ENCODE data around the gene GLOD4.
"Not testable (repeated sequence)": the region's sequence is repeated elsewhere in the genome, so short reads cannot be mapped to it uniquely, and the experiment has no call there.

GLOD4 gene

DNA sequence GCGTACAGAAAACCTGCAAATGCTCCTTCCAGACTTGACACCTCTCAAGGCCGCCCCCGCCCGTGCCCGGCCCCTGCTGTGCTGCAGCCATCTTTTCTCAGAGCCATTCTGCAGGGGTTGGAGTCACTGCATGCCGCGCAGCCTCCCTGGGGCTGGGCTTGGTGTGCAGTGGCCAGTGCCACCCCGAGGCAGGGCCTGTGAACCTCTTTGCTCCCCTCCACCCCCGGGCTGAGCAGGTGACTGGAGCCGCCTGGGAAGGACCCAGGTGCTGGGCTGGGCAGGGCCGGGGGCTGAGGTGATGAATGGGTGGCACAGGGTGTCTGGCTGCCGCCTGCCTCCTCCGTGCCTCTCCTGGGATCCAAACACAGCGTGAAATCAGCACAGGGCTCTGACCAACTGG, 20.4 kb upstream of the GLOD4 start:
- no peak for DNase-seq

DNA sequence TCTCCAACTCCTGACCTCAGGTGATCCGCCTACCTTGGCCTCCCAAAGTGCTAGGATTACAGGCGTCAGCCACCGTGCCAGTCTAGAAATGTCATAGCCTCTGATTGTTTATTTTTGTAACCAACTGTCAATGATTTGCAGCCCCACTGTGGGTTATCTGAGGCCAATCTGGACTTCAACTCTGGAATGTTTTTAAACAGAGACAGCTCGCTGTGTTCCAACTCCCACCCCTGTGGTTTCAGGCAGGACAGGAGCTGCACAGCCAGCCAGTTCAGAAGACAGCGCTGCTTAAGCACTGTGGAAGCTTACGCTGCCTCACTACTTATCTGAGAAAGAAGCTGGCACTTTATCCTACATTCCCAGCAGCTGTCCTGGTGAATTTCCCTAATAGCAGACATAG, 19.6 kb upstream of the GLOD4 start:
- no peak for DNase-seq

DNA sequence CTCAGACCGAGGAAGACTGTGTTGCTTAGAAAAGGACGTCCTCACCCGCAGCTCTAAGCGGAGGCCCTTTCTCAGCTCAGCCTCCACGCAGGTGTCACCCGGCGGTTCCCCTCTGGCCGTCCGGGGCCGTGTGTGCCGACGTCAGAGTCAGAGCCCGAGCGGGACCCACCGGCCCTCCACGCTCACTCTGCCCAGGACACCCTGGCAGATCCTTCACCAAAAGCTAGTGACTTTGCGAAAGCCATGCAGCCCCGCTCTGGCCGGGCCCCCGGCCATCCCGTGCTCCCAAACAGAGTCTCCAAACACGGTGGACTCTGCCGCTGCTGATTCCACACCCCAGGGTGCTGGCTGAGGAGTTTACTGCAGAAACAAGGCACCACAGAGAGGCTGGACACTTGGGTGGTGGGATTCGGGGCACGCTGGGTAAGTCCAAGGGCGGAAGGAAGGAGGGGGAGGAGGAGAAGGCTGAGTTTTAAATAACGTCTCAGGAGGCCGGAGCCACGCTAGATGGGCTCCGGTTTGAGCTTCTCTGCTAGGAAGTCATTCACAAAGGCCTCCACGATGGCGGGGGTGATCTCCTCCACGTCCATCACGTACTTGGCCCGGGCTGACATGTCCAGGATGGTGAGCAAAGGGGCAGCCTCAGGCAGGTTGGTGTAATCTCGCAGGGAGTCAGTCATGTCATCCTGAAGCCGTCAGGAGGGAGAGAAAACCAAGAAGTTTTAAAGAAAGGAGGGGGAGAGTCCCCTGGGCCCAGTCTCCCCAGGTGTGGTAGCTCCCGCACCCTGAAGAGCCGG, 18.6 kb upstream of the GLOD4 start:
- no peak for DNase-seq

DNA sequence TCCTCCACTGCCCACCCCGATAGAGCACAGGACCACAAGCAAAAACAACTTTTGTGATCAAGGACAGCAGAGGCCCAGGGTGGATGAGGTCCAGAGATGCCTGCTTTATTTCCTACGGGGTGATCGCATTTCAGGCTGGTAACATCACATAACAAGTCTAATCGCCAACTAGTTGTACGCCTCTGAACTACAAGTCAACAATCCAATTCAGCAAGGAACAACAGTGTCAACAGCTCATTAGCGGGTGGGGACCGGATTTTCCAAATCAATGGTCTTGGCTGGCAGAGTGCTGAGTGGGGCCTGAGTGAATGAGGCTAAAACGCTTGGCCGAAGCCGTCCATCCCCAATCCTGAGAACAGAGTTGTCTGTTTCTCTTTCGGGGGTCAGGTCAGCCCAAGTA, 17.2 kb upstream of the GLOD4 start:
- DNase-seq = no peak

DNA sequence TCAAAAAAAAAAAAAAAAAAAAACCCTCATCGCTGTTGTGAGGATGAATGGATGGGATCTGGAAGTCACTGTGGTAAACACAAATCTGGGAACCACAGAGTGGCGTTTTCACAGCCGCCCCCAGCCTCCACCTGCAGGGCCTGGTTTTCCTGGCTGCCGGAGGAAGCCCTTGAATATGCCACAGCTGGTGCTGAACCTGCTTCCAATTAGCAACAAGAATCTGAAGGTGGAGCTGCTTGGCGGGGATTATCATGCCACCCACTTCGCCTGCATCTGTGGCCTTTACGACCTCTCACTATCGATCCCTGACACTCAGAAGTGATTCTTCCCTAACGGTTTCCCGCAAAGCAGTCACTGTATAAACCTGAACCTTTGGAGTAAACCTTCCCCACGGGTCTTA, 16.2 kb upstream of the GLOD4 start:
- DNase-seq = no peak

DNA sequence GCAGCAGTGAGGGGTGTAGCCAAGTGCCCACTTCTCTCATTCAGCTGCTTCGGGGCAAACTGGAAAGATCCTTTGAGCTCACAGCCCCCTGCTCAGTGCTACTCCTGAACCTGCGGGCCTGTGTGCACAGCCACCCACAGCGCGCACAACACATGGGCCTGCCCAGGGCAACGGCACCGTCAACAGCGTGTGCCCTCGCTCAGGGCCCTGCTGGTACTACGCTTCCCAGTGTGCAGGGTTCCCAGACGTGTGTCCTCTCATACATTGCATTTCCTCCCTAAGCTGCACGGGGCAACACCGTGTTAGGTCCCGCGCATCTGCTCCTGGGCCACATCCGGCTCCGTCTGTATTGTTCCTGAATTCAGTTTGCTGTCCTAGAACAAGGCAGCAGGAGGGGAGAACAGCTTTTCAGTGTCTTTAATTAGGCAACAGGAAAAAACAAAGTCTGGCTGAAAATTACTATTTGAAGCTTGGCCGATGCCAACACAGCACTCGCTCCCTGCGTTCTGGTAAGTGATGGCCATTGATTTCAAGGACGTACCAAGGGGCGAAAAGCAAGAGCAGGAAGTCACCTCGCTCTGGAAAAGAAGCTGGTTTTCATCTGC, 15.3 kb upstream of the GLOD4 start:
- no peak for DNase-seq

DNA sequence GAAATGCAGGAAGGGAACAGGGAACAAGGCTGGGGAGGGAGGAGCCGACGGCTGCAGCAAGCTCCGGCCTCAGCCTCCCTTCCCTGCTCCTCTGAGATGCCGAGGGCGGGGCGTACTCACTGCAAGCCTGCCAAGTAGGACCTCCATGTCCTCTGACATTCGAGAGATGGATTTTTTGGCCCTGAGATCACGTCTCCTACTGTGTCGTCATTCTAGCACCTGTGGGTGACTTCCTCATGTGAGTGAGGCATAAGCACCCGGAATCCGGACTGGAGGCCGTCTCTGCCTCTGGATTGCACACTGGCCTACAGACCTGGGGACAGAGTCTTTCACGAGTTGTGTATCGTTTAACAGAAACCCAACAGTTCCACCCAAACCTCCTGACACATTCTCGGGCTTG, 14.5 kb upstream of the GLOD4 start:
- DNase-seq = no peak

DNA sequence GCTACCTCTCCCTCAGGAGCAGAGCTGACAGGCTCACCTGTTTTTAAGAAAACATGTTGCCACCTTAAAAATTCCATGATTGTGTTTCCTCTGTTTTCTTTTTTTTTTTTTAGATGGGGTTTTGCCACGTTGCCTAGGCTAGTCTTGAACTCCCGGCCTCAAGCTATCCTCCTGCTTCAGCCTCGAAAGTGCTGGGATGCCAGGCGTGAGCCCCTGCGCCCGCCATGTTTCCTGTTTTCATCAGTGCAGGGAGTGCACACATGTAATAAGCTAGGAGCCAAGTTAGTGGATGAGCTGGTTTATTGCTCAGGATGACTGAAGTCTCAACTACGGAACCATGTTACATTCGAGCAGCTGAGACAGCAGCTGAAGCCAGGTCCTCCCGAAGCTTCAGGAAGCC, 13.6 kb upstream of the GLOD4 start:
- DNase-seq = no peak

DNA sequence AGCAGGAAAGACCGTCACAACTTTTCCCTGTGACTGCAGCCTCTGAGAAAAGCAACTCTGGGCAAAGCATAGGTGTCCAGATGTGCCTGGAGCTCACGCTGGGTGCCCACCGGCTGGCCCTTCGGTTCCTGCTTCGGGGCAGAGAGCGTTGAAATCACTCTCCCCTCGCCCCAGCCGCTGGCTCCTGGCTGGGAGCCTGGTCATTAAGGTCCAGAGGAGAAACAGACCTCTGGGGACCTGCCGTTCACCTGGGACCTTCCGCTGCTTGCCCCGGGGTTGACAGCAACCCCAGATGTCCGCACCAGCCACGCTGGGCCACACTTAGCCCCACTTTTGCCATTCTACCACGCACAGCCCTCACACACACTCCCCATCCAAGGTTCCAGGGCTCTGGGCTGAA, 13.2 kb upstream of the GLOD4 start:
- no peak for DNase-seq

DNA sequence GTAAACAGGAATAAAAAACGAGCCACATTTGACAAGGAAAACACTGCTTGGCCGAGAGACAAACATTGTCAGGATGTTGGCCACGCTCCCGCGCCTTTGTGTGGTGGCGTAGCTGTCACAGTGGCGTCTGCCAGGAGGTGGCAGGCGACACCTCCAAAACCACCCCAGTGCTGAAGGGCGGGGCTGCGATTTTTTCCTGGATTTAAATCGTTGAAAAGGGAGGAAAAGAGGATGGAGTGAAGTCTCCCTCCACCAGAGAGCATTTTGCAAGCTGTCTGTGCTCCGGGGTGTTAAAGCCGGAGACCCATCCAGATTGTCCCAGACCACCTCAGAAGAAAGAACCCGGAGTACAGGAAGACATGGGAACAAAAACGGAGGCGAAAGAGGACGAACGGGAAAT, 12.8 kb upstream of the GLOD4 start:
- DNase-seq = peak; percentile 43

DNA sequence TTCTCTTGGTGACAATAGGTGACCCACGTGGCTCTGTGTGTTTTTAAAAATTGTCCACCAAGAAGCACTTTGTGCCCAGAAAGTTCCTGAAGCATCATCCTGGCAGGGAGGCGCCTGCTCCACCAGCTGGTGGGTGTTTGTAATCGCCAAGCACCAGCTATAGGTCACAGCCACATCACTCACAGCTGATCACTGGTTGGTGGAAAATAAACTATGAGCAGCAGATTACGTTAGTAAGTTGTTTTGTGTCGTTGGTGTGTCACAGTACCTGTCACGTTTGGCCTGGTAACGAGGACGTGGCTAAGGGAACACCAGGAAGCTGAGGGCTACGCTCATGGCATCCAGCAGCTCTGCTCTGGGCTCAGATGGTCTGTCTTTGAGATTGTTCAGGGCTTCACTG, 10.2 kb upstream of the GLOD4 start:
- no peak for DNase-seq

DNA sequence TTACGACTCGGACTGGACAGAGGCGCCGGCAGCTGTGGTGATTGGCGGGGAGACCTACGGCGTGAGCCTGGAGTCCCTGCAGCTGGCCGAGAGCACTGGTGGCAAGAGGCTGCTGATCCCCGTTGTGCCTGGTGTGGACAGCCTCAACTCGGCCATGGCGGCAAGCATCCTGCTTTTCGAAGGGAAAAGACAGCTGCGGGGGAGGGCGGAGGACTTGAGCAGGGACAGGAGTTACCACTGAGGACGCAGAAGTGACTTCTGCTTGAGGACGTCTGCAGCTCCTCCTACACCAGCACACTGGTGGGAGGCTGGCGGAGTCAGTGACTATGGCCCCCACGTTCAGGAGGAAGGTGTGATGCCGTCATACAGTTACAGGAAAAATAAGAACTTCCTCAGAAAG, 9.7 kb upstream of the GLOD4 start:
- no peak for DNase-seq

DNA sequence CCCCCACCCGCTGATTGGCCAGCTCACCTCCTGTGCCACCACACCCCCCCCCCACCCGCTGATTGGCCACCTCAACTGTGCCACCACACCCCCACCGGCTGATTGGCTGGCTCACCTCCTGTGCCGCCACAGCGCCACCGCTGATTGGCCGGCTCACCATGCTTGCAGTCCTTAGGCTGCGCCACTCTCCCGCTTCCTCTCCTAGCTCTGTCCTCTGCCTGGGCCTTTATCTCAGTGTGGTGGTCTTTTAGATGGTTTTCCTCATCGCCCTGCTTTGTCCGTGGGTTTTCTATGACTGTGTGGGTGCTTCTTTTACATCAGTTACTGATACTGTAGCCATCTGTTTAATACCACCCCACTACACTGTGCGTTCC, 8.8 kb upstream of the GLOD4 start:
- not testable (repeated sequence) for DNase-seq

DNA sequence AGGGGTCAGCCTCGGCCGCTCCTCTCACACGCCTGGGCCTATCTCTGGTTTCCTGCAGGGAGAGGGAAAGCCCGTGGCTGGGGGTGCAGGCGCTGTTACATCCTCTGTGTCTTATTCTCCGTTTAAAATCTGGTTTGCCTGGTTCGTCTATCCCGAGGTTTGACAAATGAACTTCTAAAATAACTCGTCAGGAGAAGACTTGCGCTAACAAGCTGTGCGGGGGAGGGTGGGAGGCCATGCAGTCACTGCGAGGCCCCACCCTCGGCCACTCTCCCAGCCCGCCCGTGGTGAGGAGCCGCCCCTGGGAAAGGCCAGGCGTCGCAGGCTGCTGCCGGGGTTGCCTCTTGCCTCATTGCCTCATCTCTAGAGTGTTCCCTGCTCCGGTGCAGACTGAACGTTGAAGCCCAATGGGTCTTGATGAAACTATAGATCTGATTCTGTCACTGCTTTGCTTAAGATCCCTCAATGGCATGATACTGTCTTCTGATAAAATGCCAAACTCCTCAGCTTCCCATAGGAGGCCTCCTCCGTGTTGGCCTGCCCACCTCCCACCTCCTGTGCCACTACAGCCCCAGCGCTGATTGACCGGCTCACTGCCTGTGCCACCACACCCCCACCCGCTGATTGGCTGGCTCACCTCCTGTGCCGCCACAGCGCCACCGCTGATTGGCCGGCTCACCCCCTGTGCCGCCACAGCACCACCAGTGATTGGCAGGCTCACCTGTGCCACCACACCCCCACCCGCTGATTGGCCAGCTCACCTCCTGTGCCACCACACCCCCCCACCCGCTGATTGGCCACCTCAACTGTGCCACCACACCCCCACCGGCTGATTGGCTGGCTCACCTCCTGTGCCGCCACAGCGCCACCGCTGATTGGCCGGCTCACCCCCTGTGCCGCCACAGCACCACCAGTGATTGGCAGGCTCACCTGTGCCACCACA, 8.1 kb upstream of the GLOD4 start:
- not testable (repeated sequence) for DNase-seq

DNA sequence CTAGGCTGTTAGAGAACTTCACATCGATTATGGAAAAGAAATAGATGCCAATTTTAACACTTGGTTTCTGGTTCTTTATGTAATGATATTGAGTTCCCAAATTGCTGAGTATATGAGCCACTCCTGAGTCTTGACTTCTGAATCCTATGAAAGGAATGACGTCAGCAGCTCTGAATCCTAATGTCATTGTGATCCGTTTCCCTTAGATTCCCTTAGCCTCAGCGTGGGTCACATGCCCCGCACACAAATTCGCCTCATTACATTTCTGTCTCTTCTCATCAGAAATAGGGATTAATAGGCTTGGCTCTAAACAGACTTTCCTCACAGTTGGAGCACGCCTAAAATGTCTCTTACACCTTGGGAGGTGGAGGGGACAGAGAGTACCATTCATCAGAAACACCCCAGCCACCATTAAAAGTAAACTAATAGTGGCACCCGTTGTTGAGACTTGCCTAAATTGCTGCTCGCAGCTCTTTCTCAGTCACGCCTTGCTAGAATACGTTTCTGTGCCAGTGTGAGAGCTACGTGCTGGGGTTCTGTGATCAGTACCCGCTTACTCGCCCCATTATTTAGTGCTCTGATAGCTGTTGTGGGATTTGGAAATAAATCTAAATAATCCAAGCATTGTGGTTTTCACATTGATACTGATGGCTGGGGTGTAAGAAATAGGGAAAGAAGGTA, 7.2 kb upstream of the GLOD4 start:
- DNase-seq = no peak

DNA sequence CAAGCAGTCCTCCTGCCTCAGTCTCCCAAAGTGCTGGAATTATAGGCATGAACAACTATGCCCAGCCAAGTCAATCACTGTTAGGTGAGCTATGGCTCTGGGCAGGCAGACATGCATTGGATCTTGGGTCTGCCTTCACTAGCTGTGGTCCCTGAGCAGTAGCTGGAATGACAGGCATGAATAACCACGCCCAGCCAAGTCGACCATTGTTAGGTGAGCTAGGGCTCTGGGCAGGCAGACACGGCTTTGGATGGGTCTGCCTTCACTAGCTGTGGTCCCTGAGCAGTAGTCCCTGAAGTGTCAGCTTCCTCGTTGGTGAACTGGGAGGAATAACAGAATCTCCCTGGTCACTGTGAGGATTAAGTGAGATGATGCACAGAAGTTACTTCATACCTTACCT, 6.5 kb upstream of the GLOD4 start:
- DNase-seq = no peak

DNA sequence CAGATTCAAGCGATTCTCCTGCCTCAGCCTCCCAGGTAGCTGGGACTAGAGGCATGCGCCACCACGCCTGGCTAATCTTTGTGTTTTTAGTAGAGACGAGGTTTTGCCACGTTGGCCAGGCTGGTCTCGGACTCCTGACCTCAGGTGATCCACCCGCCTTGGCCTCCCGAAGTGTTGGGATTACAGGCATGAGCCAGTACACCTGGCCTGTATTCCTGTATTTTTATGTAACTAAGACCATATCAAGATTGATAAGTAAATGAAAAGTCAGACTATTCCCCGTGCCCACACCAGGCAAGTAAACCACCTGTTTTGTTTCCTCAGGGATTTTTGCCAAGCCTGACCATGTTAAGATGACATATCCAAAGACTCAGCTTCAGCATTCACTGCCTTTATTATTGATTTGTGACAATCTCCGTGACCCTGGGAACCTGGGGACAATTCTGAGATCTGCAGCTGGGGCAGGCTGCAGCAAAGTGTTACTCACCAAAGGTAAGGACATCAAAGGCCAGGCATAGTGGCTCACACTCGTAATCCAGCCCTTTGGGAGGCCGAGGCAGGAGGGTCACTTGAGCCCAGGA, 5.7 kb upstream of the GLOD4 start:
- DNase-seq = no peak

DNA sequence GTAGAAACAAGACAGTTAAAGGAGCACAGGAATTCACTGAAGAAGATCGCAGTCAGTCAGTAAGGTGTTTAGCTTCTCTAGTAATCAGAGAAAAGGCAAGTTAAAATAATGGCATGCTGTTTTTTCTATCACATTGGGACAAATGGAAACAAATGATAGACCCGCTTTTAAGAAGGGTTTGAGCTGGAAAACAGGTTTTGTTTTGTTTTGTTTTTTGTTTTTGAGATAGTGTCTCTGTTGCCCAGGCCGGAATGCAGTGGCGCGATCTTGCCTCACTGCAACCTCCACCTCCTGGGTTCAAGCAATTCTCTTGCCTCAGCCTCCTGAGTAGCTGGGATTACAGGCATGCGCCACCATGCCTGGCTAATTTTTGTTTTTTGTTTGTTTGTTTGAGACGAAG, 3.8 kb upstream of the GLOD4 start:
- not testable (repeated sequence) for DNase-seq

DNA sequence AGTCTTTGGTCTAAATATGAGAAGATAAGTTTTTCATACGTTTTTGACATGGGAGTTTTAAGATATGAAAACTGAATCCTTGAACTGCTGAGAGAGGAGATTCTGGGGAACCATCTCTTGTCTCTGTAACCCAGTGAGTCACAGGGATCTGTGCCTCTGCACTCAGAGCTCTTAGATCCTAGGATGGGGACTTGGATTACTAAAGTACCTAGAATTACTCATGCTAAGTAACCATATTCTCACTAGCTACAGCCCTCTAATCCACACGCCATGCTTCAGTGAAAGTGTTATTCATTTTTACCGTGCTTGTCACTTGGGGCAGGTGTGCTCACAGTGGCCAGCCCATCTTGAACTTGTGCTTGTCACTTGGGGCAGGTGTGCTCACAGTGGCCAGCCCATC, 2.1 kb upstream of the GLOD4 start:
- DNase-seq = no peak

DNA sequence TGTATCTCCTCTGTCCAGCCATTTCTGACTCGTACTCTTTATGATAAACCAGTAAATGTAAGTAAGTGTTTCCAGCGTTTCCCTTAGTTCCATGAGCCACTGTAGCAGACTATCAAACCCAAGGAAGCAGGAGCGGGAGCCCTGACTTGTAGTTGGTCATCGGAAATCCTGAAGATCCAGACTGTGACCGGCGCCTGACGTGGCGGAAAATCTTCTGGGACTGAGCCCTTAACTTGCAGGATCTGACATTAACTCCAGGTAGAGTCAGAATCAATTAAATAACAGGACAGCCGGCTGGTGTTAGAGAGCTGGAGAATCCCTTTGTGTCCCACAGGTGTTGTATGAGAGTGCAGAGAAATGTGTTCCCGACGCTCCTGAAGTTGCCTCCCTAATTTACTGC, 4.0 kb downstream of the GLOD4 start:
- no peak for DNase-seq

DNA sequence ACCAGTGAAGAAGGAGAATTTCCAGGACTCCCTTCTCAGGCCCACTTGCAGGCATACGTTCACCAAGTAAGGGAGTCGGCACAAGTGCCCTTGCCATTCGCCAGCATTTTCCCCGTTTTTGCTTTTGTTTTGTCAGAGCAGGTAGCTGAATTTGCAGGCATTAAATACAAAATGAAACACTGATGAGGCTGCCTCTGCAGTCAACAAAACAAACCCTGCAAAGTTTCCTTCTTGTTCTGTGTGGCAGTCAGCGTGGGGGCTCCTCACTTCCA, 7.8 kb downstream of the GLOD4 start:
- DNase-seq = no peak

DNA sequence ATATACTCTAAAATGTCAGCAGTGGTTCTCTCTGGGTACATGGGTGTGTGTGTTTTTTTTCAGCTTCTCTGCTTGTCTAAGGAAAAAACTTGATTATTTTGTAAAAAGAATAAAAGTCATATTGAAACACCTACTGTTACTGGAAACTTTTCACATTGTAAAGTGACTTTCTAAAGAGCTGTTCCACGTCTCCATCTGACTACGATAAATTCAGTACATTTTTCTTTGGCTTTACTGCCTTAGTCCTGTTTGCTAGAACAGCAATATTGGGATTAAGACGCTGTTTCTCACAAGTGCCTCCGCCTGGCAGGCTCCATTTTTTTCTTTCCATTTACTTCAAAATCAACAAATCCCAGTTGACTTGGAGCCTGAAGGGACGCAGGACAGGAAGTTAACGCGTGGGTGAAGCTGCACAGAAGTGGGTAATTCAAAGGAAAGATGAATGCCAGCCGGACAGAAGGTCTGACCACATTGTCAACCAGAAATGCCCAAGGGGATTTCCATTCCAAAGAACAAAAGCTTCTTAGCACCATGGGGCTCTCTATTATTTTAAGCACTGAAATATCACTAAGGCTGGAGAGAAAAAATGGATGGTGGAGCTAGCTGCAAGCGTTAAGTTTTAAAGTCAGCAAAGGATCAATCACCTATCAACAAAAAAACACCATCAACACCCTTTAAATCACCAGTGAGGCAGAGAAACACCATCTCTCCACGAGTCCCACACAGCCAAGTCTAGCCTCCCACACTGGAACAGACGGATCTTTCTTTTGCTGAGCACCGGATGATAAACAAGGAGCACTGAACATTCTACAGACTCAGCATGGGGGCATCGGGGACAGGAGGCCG, 8.4 kb downstream of the GLOD4 start:
- no peak for DNase-seq

Data from NCI-H446 treated with DMSO at 0.1 percent for 48 hours (cell line).